GM21447 (cell line): ENCODE measurements around the gene TEX19.
A peak's percentile ranks its signal among the peaks of the same experiment; 100 is the strongest.

Experiments used
- ATAC-seq: cut with Tn5 transposase; IDR thresholded peaks from one replicate; pipeline ENCODE4 v1.9.1; 2021; ENCODE audit not compliant: unreplicated experiment

TEX19 gene

GRCh38 chr17:82388223-82388921, 29.3 kb downstream of the TEX19 start:
- ATAC-seq = no peak

DNA sequence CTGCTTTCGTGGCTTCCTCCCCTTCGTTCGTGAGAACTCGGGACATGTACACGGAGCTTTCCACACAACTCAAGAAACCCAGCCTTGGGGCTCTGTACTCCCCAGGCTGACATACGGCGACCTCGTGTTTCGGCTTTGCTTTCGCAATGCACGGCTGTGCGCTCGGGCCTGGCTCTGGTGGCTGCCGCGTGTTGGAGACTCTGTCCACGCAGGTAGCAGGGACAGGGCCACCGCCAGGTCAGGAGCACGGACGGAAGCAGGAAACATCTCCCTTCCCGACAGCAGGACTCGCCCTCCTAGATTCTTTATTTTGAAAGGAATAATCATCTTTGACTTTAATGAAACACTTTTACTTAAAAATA, 29.9 kb downstream of the TEX19 start:
- ATAC-seq = no peak

- no peak for ATAC-seq
Measured at GRCh38 chr17:82389379-82389778, 30.3 kb downstream of the TEX19 start.

GRCh38 chr17:82390015-82390859, 31.2 kb downstream of the TEX19 start:
- no peak for ATAC-seq

- ATAC-seq = no peak
Measured at GRCh38 chr17:82390860-82391435, 31.9 kb downstream of the TEX19 start.

DNA sequence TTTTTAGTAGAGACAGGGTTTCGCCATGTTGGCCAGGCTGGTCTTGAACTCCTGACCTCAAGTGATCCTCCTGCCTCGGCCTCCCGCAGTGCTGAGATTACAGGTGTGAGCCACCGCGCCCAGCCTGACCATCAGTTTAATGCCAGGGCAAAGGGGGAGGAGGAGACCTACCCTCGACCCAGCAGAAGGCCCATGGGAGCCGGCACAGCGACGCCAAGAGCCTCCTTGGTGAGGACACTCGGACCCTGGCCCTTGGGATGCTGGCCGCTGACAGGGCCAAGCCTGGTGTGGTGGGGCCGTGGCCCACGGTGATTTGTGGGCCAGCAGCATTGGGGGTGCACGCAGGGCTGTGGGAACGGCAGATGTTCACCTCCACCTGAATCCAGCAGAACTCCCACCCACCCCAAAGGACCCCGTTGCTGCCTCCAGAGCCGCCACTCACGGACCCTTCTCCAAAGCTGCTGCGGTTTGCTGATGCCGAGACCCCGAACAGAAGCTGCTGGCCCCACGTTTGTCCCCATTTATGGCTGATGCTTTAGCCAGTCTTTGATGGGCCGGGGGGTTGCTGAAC, 32.5 kb downstream of the TEX19 start:
- no peak for ATAC-seq

- no peak for ATAC-seq
Measured at GRCh38 chr17:82392209-82392920, 33.3 kb downstream of the TEX19 start.

GRCh38 chr17:82392941-82393340, 33.9 kb downstream of the TEX19 start:
- no peak for ATAC-seq

GRCh38 chr17:82394278-82394677, 35.2 kb downstream of the TEX19 start:
- no peak for ATAC-seq

DNA sequence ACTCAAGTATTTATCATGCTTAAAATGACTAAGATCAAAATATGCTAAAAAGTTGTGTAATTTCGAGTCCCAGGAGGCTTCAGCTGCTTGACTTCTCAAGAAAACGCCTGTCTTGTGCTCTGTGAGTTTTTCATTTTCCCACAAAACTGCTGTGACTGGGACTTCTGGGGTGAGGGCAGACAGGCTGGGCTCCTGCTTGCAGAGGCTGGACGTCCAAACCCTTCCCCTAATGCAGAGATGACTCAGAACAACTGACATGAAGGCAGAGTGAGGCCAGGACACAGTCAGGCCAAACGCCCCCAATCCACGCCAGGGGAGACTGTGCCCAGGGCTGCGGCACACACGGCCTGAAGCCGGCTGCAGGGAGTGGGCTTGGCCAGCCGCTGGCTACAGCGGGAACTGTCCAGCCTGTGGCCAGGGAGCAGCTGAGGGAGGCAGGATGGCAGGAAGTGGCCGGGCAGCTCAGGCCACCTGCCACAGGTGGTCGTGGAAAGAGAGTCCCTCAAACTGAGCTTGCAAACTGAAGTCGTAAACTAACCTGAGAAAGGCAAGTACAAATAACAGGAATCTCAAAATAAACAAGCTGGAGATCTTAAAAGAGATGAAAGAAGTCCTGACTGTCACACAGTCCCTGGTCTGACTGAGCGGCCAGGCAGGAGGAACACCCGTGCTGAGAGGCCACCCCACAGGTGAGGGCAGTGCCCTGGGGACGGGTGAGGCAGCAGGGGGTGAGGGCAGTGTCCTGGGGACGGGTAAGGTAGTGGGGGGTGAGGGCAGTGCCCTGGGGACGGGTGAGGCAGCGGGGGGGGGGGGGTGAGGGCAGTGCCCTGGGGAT, 37.8 kb downstream of the TEX19 start:
- no peak for ATAC-seq

GRCh38 chr17:82397449-82398335, 38.6 kb downstream of the TEX19 start:
- no peak for ATAC-seq

- no peak for ATAC-seq
Measured at GRCh38 chr17:82399041-82399441, 40.0 kb downstream of the TEX19 start.

DNA sequence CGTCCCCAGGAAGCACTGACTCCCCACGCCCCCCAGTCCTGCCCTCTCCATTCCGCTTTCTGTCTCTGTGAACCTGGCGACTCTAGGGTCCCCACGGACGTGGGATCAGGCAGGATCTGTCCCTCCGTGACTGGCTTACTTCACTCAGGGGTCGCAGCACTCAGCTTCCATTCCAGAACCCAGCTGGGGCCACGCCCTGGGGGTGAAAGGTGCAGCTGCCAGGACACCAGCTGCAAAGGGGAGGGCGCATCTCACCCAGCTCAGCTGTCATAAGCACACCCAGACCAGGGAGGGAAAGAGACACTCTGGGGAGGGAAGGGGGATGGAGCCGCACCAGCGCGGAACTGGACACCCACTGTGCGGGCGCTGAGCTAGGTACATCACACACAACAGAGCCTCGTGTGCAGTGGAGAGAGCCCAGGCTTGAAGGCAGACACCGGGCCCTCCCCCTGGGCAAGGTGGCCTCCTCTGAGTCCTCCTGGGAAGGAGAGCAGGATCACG, 40.6 kb downstream of the TEX19 start:
- ATAC-seq = no peak

DNA sequence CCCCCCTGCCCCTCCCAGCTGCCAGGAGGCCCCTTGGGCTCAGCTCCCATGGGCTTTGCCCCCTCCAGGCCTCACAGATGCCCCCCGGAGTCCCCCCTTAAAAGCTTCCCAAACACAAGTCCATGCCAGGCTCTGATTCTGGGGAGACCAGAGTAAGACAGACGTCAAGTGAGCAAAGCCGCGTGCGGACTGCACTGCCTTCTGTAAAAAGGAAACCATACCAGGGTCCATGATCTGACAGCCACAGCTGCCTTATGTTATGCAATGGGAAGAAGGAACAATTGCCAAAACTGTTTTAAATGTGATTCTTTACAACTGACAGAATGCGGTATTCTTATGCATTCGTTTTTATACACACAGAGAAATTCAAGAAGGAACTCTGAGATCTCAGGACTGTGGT, 41.2 kb downstream of the TEX19 start:
- no peak for ATAC-seq

DNA sequence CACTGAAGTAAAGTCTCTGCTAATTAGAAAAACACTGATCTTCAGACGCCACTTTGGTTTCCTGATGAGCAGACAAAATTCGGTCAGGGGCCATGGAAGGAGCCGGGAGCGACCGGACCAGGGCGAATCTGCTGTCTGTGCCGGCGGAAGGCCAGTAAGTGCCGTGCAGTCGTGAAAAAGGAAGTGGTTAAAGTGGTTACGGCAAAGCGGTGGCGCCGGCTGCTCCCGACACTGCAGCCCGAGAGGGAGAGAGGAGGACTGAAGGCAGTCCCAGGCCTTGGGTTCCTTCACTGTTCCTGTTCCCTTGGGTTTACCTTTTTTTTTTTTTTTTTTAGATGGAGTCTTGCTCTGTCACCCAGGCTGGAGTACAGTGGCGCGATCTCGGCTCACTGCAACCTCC, 41.8 kb downstream of the TEX19 start:
- ATAC-seq = peak; percentile 45

- ATAC-seq = peak; percentile 68
Measured at GRCh38 chr17:82402865-82403264, 43.8 kb downstream of the TEX19 start.

DNA sequence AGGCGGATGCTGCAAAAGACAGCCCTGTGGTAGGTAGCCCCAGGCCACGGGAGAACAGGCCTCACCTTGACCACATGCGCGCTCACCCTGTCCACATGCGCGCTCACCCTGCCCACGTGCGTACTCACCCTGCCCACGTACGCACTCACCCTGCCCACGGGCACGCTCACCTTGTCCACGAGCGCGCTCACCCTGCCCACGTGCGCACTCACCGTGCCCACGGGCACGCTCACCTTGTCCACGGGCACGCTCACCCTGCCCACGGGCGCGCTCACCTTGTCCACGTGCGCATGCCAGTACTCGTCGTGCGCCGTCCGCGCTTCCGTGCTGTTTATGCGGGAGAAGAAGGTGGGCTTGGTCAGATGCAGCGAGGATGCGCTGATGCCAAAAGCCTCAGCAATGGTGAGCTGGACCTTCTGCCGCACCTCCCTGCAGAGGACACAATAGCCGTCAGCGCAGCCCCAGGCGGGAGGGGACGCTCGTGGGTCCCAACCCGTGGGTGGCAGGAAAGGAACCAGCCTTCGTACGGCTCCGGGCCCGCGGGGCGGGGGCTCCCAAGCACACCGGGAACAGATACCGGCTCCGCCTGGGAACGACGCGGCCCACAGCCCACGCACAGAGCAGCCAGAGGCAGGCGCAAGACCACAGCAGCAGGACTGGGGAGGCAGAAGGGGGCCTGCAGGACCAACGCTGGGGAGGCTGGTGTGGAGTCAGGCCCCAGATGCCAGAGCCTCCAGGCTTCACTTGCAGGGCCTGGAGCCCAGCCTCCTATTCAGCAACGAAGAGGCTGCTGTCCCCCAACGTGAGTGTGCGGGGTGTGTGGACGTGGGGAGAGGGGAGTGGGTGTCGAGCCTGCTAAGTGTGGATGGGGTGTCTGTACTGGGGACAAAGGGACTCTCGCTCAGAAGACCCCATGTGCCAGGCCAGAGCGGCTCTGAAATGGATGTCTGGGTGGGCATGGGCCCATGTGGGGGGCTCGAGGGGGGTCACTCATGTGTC, 44.9 kb downstream of the TEX19 start:
- ATAC-seq = no peak

DNA sequence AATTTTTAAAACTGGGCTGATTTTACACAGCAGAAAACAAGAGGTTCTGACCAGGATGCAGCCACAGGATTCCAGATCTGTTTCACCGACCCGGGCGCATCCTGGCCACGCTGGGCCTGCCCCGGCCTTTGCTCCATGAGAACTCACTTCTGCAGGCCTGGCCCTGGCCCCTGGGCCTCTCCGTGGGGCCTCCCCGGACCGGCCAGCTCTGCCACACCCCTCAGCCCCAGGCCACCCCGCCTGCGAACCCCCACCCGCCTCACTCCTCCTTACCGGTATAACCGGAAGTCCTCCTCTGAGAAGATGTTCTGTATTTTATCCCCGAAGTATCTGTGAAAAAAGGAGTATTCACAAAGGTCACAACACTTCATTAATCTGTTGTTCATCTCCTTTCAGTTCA, 46.0 kb downstream of the TEX19 start:
- ATAC-seq = no peak
